Natural killer cell (primary cell): ENCODE data around the gene CRTC1. TPM values are rescaled to one million over a fixed set of nuclear protein-coding genes. Genes with fewer than 3 reads are reported as not detected.
A peak's percentile ranks its signal among the peaks of the same experiment; 100 is the strongest.

Source experiments
- ATAC-seq, 3 donors: fragments of 150-1000 bp in 2 of 3; fragments of 200-7000 bp in 1 of 3; cut with Tn5 transposase; 1 replicate in 1 of 3; 2 replicates in 2 of 3; pipeline ENCODE4 v1.10.0; 2021; ENCODE audit warnings: mild to moderate bottlenecking in 2 of 3, moderate library complexity in 2 of 3
- DNase-seq, 2 donors: peaks; one replicate each; pipeline versions ENCODE4 v3.0.0 to v3.0.0-alpha.2; 2013 to 2021; ENCODE audit warnings: mixed read lengths in 1 of 2
- H3K27ac ChIP-seq: one replicate; pipeline ENCODE4 v1.5.1; 2013; ENCODE audit warnings: mild to moderate bottlenecking, low read length
- H3K27me3 ChIP-seq: one replicate; pipeline ENCODE4 v1.6.1; 2013; ENCODE audit warnings: low read length; ENCODE audit not compliant: control insufficient read depth, insufficient read depth
- H3K36me3 ChIP-seq: one replicate; pipeline ENCODE4 v1.6.1; 2013; ENCODE audit warnings: low read length; ENCODE audit not compliant: control insufficient read depth, insufficient read depth
- H3K4me1 ChIP-seq: one replicate; pipeline ENCODE4 v1.6.1; 2013; ENCODE audit warnings: low read length; ENCODE audit not compliant: control insufficient read depth, insufficient read depth
- H3K4me3 ChIP-seq: one replicate; pipeline ENCODE4 v1.5.1; 2013; ENCODE audit warnings: low read length
- H3K9me3 ChIP-seq: one replicate; pipeline ENCODE4 v1.6.1; 2013; ENCODE audit warnings: low read length; ENCODE audit not compliant: control insufficient read depth, insufficient read depth
- H3K27ac Mint-ChIP-seq, 2 donors: one replicate each; pipeline ENCODE4 v1.8.0; 2022; ENCODE audit warnings: mild to moderate bottlenecking in 2 of 2, mixed read lengths in 2 of 2, moderate library complexity in 1 of 2
- H3K27me3 Mint-ChIP-seq, 2 donors: one replicate each; pipeline ENCODE4 v1.8.0; 2022; ENCODE audit warnings: low read depth in 2 of 2, mixed read lengths in 2 of 2
- H3K36me3 Mint-ChIP-seq: one replicate; pipeline ENCODE4 v1.8.0; 2022; ENCODE audit warnings: mixed read lengths
- H3K4me1 Mint-ChIP-seq, 2 donors: one replicate each; pipeline ENCODE4 v1.8.0; 2022; ENCODE audit warnings: mixed read lengths in 2 of 2
- H3K4me3 Mint-ChIP-seq: one replicate; pipeline ENCODE4 v1.8.0; 2022; ENCODE audit warnings: mild to moderate bottlenecking, moderate library complexity, mixed read lengths
- H3K9me3 Mint-ChIP-seq, 2 donors: one replicate each; pipeline ENCODE4 v1.8.0; 2022; ENCODE audit warnings: mixed read lengths in 2 of 2
- WGBS: methylation state at CpG from one replicate; pipeline ENCODE4 v1.1.7; 2013; ENCODE audit warnings: missing lambda C conversion rate; ENCODE audit not compliant: insufficient coverage; 5-methylcytosine and 5-hydroxymethylcytosine counted together
- intact Hi-C: fragments of 100-400 bp; cut with micrococcal nuclease; formaldehyde crosslinking; loops from one replicate; pipeline ENCODE4 v1.14.2; 2022
- total RNA-seq, 4 donors: library from RNA; stranded (reverse); fragments of 120-200 nt in 1 of 4; gene quantifications; one replicate each; pipeline versions ENCODE4 v1.2.3 to v1.2.4, GENCODE V29; 2013 to 2022
- TF ChIP-seq, protein P1 (sequence below): fragments of 200-600 bp; IDR thresholded peaks from one replicate; pipeline ENCODE4 v1.8.0; 2022; ENCODE audit warnings: antibody characterized with exemption

The CRTC1 gene
- total RNA-seq, 3 donors from 2014 or later (not counting 1 experiment from before 2014, with no cell fraction given) = 14.1 to 17.0 (median 14.3) TPM

DNA sequence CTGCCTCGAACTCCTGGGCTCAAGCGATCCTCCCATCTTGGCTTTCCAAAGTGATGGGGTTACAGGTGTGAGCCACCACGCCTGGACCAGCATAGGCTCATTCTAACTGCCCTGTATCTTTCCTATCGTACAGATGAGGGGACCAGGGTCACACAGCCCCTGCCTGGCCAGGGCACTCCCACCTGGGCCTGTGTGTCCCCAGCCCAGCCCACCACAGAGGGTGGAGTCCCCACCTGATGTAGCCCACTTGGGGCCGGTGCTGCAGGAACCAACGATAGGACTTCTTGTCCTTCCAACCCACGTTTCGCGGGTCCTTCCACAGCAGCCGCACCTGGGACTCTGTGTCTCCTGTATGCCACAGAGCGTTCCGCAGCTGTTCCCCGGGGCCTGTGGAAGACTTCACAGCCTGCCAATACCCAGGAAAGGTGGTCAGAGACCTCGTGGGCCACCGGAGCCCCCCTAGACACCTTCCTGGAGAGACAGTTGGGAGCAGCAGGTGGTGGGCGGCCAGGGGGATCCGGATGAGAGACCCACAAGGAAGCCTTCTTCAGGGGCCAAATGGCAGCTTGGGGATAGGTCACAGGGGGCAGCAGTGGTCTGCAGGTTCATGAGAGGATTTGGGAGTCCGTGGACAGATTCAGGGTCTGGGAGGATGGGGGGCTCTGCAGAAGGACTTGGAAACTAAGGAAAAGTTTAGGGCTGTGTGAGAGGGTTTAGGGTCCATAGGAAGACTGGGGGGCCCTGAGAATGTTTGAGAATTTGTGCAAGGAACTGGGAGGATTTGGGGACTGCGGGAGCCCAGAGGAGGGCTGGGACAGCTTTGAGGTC, 100.7 kb downstream of the CRTC1 start:
- H3K4me3 Mint-ChIP-seq = no peak overlapping the region
- H3K4me1 Mint-ChIP-seq = peaks cover 10 to 28% of the 10 kb centered on the region in 2 donors
- H3K27me3 ChIP-seq = peaks cover 26% of the 10 kb centered on the region
- no peak overlapping the region for H3K27ac Mint-ChIP-seq
- ATAC-seq (no peak), DNase-seq (no peak)
- TF ChIP-seq, protein P1, sequence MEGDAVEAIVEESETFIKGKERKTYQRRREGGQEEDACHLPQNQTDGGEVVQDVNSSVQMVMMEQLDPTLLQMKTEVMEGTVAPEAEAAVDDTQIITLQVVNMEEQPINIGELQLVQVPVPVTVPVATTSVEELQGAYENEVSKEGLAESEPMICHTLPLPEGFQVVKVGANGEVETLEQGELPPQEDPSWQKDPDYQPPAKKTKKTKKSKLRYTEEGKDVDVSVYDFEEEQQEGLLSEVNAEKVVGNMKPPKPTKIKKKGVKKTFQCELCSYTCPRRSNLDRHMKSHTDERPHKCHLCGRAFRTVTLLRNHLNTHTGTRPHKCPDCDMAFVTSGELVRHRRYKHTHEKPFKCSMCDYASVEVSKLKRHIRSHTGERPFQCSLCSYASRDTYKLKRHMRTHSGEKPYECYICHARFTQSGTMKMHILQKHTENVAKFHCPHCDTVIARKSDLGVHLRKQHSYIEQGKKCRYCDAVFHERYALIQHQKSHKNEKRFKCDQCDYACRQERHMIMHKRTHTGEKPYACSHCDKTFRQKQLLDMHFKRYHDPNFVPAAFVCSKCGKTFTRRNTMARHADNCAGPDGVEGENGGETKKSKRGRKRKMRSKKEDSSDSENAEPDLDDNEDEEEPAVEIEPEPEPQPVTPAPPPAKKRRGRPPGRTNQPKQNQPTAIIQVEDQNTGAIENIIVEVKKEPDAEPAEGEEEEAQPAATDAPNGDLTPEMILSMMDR = no peak
- H3K4me1 ChIP-seq = peaks cover 36% of the 10 kb centered on the region
- no peaks in the 10 kb centered on the region for H3K9me3 Mint-ChIP-seq
- no peaks in the 10 kb centered on the region for H3K9me3 ChIP-seq
- 89% methylated on average over 19 of the region's 19 CpGs for WGBS
- peaks cover 12 to 34% of the 10 kb centered on the region in 2 donors for H3K27me3 Mint-ChIP-seq
- intact Hi-C loops = no loop called here
- no peak overlapping the region for H3K27ac ChIP-seq
- no peak overlapping the region for H3K4me3 ChIP-seq
- H3K36me3 ChIP-seq = no peaks in the 10 kb centered on the region
- H3K36me3 Mint-ChIP-seq = no peaks in the 10 kb centered on the region

DNA sequence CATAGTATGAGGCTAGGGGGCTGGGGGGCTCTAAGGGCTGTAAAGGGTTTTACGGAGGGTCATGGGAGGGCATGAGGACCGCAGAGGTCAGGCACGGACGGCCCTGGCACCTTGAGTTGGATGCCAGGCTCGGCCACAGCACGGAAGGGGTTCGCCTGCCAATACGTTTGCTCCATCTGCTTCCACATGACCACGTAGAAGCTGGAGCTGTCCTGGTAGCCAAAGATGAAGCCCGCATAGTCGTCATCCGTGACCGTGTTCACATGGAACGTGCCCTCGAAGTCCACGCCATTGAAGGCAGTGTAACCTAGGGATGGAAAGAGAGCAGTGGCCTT, 101.3 kb downstream of the CRTC1 start:
- peaks cover 16 to 39% of the 10 kb centered on the region in 2 donors for H3K27me3 Mint-ChIP-seq
- H3K27me3 ChIP-seq = peaks cover 28% of the 10 kb centered on the region
- no peaks in the 10 kb centered on the region for H3K36me3 ChIP-seq
- H3K4me1 ChIP-seq = peaks cover 42% of the 10 kb centered on the region
- ATAC-seq = no peak
- no peak overlapping the region for H3K4me3 Mint-ChIP-seq
- H3K9me3 Mint-ChIP-seq = no peaks in the 10 kb centered on the region
- 85% methylated on average over 16 of the region's 16 CpGs for WGBS
- TF ChIP-seq, protein P1 = no peak
- no peak for DNase-seq
- peaks cover 13 to 33% of the 10 kb centered on the region in 2 donors for H3K4me1 Mint-ChIP-seq
- H3K27ac ChIP-seq = no peak overlapping the region
- H3K9me3 ChIP-seq = no peaks in the 10 kb centered on the region
- H3K4me3 ChIP-seq = no peak overlapping the region
- intact Hi-C loops = no loop called here
- H3K36me3 Mint-ChIP-seq = no peaks in the 10 kb centered on the region
- H3K27ac Mint-ChIP-seq = no peak overlapping the region

DNA sequence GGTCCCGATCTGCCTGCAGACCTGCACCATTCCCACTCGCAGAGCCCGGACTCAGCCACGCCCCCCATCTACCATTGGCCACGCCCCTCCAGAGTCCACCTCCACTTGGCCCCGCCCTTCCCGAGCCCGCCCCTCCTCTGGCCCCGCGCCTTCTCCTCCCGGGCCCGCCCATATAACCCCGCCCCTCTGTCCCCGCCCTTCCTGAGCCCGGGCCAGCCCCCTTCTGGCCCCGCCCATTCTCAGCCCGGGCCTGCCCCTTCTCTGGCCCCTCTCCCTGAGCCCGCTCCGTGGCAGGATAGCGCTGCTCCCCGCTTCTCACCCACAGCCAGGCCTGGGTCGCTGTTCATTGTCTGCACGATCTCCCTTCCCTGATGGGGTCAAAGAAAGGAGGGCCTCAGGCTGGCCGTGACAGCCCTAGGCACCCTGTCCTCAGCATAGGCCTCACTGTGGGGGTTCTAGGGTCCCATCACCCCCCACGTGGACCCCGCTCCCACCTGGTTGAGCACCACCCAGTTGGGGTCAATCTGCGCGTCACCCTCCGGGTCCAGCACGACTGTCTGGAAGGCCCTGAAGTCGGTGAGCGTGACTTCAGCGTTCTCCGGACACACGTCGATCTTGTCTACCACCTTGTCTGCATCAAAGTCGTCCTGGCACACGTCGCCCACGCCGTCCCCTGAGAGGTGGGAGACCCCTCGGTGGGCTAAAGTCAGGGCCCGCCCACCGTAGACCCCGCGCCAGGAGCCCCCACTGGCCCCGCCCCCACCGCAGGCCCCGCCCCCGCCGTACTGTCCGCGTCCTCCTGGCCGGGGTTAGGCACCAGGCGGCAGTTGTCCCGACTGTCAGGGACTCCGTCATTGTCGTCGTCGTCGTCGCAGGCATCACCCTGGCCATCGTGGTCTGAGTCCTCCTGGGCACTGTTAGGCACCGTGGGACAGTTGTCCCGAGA, 102.0 kb downstream of the CRTC1 start:
- Histone ChIP-seq H3K4me1 (peaks cover 49% of the 10 kb centered on the region), H3K9me3 (no peaks in the 10 kb centered on the region), H3K36me3 (no peaks in the 10 kb centered on the region), H3K27ac (no peak overlapping the region), H3K27me3 (peaks cover 31% of the 10 kb centered on the region), H3K4me3 (no peak overlapping the region)
- no peak overlapping the region for H3K27ac Mint-ChIP-seq
- H3K9me3 Mint-ChIP-seq = no peaks in the 10 kb centered on the region
- intact Hi-C loops = no loop called here
- H3K27me3 Mint-ChIP-seq = peaks cover 23 to 45% of the 10 kb centered on the region in 2 donors
- 12% methylated on average over 65 of the region's 65 CpGs for WGBS
- peak; percentile 65 to 81 (median 79) for ATAC-seq
- TF ChIP-seq, protein P1 = no peak
- DNase-seq = peak; percentile 36 to 81
- H3K36me3 Mint-ChIP-seq = no peaks in the 10 kb centered on the region
- peak overlapping the region; percentile 66 for H3K4me3 Mint-ChIP-seq
- H3K4me1 Mint-ChIP-seq = peaks cover 19 to 40% of the 10 kb centered on the region in 2 donors
